GM21786 (cell line): Measurements from ENCODE around the gene TLCD1.

Experiments
- ATAC-seq: cut with Tn5 transposase; IDR thresholded peaks from one replicate; pipeline ENCODE4 v1.9.1; 2021; ENCODE audit not compliant: unreplicated experiment

Gene TLCD1, protein sequence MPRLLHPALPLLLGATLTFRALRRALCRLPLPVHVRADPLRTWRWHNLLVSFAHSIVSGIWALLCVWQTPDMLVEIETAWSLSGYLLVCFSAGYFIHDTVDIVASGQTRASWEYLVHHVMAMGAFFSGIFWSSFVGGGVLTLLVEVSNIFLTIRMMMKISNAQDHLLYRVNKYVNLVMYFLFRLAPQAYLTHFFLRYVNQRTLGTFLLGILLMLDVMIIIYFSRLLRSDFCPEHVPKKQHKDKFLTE

DNA sequence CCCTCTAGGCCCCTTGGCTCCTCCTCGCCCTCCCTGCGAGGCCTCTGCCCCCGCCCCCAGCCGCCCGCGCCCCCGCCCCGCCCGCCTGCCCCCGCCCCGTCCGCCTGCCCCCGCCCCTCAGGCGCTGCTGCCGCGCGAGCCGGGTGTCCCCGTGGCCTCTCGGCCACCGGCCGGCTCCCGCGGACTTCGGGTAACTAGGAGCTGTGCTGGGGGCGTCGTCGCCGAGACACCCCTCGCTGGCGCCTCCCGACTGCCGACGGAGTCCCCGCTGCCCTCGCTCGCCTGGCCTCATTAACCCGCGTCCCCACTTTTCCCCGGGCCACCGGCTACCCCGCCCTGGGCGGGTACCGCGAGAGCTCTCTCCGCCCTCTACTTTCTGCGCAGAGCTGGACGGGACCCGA lies at the start of gene TLCD1:
TSS of gene TLCD1 (minus strand) at position 8 of the 401 bp plus-strand sequence. CDS start 136 bp downstream, outside the sequence.
- ATAC-seq, result no peak

DNA sequence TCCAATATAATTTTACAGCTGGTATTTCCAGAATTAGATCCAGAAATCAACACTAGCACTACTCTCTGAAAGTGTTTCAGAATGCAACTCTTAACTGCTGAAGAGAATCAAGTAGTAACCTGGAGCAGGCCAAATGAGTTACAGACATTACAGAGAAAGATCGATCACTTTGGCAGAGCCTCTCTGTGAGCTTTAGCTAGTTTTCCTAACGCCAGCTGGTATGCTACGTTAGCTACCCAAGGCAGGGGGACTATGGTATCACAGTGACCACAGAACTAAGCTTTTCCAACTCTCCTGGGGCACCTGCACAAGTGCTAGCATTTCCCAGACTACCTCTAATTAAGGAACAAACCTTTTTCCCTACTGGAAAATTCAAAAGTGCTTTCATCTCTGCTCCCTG lies 48.2 kb upstream of the TLCD1 start:
- ATAC-seq, result no peak

DNA sequence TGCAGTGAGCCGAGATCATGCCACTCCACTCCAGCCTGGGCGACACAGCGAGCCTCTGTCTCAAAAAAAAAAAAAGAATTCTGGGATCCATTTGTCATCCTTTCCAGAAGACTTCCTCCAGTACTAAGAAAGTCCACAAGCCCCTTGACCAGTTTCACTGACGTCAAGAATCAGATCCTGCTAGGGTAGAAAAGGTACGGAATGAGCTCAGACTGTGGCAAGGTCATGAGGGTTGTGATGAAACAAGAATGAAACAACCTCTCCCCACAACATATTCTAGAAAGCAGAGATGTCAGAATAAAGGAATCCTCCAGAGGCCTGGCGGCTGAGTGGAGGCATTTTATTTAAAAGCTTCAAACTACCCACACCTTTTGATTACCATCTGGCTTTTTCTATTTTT lies 47.7 kb upstream of the TLCD1 start:
- ATAC-seq, result no peak

DNA sequence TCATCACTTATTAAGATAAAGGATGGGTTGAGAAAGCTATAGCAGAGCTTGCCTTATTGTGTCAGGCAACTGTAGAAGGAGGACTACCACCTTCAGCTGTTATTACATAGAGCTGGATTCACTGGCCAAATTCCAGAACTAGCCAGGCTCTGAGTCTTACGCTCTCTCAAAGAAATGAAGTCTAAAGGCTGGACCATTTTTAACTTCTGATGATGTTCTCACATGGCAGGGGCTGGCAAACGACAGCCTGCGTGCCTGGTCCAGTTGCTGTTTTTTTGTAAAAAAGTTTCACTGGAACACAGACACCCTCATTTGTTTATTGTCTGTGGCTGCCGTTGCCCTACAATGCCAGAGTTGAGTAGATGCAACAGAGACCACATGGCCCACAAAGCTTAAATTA lies 39.0 kb upstream of the TLCD1 start:
- ATAC-seq, result no peak

DNA sequence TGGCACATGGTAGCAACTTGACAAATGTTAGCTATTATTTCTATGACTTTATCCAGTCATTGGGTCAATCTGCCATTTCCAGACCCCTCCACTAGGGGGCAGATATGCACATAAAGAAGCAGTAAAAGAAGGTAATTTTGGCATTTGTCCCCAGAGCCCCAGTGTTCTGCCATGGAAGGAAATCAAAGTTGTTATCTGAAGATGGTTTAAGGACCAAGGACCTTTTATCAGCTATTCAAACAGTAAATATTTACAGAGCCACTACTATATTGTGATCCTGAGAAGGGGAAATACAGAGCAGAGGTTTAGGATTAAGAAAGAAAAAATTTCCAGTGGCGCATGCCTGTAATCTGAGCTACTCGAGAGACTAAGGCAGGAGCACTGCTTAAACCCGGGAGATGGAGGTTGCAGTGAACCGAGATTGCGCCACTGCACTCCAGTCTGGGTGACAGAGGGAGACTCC lies 37.8 kb upstream of the TLCD1 start:
- ATAC-seq, result peak; percentile 37

DNA sequence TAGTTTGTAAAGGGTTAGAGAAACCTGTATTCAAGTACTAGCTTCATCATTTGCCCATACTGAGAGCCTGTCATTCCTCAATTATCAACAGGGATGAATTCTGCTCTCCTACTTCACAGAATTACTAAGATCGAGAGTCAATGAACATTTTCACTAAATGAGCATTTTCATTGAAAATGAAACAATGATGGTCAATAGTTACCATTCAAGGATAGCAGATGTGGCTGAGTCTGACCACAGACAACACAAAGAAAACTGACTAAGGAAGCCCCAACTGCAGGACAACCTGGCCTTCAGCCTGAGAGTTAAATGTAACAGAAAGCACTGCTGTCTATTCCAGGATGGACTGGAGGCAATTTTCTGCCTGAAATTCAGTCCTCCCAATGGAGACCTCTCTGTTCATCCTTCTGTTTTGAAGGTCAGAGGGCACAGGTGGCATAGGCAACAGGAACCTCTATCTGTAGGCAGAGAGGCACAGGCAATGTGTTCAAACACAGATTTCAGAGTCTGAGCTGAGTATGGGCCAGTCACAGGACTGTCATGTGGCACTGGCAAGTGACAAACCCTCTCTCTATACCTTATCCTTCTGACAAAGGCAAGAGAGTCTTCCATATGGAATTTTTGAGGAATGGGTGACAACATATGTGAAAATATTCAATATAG lies 37.2 kb upstream of the TLCD1 start:
- peak; percentile 42 for ATAC-seq

DNA sequence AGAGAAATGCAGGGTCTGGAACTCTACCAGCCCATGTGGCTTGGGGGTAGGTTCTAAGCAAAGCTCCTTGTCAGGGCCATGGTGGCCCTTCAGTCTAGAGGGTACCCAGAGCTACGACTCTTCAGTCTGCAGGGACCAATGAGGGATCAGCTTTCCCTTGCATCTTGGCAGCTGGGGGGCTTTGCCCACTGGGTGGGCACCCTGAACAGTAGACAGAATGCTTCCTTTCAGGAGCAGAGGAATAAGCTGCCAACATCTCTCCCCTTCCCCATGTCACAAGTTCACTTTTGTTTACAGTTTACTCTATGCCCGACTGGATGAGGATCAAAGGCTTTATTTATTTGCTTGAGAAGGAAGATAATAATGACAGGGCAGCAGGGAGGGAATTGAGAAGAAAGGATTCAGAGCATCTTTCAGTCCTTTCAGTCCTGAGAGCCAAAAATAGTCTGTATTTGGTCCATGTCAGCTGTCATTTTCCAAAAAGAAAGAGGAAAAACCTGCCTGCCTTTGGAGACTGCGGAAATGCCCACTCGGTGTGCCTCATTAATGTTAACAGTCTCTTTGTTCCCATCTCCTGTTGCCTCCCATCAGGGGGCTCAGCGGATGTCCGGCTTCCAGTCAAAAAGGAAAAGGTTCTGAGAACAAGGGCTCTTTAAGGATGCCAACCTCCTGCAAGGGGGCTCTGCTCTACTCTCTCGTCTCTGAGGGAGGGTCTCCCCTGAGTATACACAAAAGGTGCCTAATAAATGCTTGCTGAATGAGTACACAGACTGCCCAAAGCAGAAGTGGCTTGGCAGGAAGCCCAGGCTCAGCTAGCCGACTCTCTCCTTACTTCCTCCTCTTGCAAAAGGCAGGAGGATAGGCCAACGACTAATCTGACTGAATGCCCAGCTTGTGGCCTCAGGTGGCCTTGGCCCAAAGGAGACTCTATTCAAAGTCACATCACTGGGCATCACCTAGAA lies 34.8 kb upstream of the TLCD1 start:
- ATAC-seq, result no peak

DNA sequence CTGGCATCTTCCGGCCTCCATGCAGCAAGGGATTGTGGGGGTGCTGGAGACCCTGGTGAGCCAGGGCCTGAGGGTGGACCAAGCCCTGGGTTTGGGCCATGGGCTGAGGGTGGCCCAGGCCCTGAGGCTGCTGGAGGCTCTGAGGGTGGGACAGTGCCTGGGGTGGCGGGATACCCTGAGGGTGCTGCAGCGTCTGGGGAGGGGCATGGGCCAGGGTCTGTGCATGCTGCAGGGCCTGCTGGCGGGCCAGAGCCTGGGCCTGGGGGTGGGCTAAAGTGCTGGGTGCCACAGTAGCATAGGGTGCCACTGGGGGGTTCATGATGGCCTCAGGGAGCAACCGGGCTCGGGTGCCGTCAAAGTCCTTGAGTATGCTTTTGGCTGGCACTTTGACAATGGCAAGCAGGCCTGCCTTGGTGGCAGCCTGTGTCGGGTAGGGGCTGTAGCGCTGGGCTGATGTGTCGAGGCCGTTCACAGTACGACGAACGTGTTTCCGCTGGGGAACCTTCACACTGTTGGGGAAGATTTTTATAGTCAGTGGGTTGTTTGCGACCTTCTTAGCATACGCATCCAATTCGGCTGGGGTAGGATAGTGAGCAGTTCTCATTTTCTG lies 33.3 kb upstream of the TLCD1 start:
- ATAC-seq, result no peak

DNA sequence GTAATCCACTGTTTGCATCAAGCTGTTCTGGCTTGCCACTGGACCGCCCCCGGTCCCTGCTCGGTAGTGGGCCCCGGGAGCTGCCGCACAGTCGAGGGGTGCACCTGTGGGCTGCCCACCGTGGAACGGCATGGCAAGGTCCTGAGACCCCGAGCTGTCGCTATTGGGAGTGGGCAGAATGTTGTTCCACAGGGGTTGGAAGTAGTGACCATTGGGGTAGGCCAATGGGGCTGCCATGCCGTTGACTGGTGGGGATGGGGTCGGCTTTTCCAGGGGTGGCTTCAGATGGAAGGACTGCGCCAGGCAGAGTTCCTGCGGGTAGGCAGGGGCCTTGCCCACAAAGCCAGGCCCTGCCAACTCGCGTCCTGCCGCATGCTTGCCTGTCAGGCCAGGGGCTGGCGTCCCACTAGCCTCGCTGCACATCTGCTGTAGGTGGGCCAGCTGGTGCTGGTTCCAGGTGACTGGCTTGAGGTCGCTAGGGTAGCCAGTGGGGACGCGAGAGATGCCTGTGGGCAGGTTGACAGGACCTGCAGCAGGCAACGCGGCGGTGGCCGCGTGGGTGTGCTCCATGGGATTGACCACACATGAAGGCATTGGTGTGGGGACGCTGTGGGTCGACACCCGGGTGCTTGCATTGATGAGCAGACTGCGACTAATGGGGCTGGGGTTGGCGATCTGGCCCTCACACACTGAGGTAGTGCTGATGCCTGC lies 32.5 kb upstream of the TLCD1 start:
- no peak for ATAC-seq

DNA sequence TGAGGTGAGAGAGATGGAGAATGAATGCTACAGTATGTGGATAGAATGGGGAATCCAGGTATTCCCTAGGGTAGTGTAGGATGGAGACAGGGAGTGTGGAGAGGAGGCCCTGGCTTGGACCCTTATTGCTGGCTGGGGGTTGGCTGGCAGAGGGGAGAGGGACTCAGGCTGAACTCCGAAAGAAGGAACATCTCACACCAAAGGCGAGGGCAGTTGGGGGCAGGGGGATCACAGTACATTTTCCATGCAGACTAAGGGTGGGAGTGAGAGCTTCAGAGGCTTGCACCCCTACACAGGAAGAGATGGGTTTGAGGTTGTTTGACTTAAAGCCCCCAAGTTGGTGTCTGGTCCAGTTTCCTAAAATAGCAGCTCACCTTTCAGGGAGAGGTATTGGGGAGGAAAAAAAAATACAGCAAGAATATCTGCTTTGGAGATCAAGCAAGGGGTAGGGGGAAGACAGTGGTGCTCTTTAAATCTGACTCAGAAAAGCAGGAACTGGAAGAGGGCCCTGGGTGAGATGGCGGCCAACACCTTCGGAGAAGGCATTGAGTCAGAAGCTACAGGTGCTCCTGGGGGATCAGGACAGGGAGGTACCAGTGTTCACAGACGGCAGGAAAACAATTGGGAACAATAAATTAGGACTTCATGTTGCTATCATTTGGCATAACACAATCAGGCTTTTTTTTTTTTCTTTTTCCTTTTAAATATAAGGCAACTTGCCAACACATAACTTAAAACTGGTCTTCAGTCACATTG lies 30.2 kb upstream of the TLCD1 start:
- ATAC-seq, result no peak

DNA sequence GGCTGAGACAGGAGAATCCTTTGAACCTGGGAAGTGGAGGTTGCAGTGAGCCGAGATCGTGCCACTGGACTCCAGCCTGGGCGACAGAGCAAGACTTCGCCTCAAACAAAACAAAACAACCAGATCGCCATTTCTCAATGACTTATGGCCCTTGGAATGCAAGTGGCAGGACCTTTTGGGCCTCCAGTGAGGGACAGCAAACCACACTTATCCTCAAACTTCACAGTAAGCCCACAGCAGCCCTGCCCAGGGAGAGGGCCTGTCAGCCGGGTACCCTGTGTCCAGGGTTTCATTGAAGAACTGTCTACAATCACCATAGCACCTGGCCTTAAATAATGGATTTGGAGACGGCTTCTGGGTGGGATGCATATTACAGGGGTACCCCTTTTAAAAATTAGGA lies 29.5 kb upstream of the TLCD1 start:
- no peak for ATAC-seq

DNA sequence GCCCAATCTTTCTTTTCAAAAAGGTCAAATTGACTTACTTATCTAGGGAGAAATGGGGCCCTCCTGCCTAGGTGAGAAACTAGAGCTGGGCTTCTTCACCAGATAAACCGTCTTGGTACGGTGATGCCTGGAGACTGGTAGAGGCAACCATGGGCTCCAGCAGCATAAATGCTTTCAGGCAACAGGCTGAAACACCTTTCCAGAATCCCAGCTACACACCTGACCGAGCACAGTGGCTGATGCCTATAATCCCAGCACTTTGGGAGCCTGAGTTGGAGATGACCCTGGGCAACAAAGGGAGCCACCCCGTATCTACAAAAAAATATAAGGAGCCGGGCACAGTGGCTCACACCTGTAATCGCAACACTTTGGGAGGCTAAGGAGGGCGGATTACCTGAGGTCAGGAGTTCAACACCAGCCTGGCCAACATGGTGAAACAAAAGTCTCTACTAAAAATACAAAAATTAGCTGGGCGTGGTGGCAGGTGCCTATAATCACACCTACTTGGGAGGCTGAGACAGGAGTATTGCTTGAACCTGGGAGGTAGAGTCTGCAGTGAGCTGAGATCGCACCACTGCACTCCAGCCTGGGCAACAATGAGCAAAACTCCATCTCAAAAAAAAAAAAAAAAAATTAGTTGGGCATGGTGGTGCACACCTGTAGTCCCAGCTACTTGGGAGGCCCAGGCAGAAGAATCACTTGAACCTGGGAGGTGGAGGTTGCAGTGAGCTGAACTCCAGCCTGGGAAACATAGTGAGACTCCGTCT lies 25.8 kb upstream of the TLCD1 start:
- no peak for ATAC-seq

DNA sequence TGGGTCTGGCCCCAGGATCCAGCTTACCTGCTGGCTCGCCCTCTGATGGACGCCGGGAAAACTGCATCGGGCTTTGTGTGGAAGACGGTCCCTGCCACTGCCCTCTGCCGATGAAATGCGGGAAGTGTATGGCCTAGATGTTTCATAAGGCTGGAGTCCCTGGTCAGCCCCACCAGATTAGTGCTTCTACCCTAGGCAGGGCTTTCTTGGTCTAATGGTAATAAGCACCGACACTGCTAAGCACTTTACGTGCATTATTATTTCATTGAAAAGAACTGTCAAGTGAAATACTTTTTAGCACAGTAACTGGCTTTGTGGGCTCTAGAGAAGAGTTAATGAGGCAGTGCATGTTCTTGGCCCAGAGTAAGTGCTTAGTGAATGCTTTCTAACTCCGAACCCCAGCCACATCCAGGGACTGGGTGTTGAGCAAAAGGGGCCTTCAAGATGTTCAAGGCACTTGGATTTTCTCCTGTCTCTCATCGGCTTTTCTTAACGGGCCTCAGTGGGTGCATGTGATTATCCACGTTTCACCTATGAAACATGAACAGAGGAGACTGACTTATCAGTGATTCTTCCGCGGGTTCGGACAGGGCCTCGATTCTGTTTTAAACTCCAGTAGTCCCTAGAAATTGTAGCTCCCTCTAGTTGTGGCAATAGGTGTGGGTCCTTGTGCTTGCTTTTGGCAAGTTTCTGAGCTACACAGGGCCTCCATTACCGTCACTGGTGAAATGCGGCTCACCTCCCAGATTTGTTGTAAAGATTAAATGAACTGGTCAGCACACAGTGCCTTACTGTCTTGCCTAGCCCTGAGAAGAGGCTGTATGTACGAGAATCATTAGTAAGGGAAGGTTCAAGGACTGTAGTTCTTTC lies 24.4 kb upstream of the TLCD1 start:
- ATAC-seq, result peak; percentile 78

DNA sequence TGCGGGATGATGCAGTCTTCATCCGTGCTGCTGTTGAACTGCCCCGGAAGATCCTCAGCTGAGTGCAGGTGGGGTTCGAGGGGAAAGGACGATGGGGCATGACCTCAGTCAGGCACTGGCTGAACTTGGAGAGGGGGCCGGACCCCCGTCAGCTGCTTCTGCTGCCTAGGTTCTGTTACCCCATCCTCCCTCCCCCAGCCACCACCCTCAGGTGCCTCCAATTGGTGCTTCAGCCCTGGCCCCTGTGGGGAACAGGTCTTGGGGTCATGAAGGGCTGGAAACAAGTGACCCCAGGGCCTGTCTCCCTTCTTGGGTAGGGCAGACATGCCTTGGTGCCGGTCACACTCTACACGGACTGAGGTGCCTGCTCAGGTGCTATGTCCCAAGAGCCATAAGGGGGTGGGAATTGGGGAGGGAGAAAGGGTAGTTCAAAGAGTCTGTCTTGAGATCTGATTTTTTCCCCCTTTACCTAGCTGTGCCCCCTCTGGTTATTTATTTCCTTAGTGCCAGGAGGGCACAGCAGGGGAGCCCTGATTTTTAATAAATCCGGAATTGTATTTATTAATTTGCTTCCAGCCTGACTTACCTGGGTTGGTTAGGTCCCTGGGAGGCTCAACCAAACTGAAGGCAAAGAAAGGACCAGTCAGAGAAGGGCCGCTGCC lies 23.6 kb upstream of the TLCD1 start:
- no peak for ATAC-seq

DNA sequence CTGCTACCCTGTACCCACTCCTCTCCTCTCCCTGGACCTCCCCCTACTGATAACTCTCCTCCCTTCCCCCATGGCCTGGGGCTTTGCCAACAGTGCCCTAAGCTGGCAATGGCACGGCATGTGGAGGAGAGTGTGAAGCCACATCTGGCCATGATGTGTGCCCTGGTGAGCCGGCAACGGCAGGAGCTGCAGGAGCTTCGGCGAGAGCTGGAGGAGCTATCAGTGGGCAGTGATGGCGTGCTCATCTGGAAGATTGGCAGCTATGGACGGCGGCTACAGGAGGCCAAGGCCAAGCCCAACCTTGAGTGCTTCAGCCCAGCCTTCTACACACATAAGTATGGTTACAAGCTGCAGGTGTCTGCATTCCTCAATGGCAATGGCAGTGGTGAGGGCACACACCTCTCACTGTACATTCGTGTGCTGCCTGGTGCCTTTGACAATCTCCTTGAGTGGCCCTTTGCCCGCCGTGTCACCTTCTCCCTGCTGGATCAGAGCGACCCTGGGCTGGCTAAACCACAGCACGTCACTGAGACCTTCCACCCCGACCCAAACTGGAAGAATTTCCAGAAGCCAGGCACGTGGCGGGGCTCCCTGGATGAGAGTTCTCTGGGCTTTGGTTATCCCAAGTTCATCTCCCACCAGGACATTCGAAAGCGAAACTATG lies 23.0 kb upstream of the TLCD1 start:
- ATAC-seq, result no peak

DNA sequence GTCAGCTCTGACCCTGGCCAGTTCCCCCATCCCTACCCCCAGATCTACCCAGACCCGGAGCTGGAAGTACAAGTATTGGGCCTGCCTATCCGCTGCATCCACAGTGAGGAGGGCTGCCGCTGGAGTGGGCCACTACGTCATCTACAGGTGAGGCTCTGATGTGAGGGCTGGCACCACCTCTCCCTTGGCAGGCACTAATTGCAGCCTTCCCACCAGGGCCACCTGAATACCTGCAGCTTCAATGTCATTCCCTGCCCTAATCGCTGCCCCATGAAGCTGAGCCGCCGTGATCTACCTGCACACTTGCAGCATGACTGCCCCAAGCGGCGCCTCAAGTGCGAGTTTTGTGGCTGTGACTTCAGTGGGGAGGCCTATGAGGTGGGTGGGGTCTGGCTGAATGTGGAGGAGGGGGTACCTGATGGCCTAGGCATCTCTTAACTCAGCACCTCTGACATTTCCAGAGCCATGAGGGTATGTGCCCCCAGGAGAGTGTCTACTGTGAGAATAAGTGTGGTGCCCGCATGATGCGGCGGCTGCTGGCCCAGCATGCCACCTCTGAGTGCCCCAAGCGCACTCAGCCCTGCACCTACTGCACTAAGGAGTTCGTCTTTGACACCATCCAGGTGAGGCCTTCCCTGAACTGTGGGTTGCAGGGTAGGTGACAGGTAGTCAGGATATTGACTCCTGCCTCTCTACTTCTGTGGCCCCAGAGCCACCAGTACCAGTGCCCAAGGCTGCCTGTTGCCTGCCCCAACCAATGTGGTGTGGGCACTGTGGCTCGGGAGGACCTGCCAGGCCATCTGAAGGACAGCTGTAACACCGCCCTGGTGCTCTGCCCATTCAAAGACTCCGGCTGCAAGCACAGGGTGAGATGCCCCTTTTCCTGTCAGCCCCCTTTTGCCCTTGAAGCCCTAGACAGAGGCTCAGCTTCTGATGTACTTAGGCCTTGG lies 22.0 kb upstream of the TLCD1 start:
- no peak for ATAC-seq
